MM.1S (cell line): ENCODE results near the gene HNRNPH1.
A peak's percentile ranks its signal among the peaks of the same experiment; 100 is the strongest.
"Not testable (repeated sequence)": the region's sequence is repeated elsewhere in the genome, so short reads cannot be mapped to it uniquely, and the experiment has no call there.

Experiments
- DNase-seq: peaks from one replicate; pipeline ENCODE4 v3.0.0-alpha.2; 2015
- H2AFZ ChIP-seq: fragments of 300-600 bp; sonication (generic); 2 replicates; pipeline ENCODE4 v1.6.0; 2016; ENCODE audit warnings: antibody characterized with exemption, low read length
- H3F3A ChIP-seq: fragments of 300-600 bp; sonication (generic); 2 replicates; pipeline ENCODE4 v1.6.1; 2016; ENCODE audit warnings: mild to moderate bottlenecking, antibody characterized with exemption, low read length, moderate library complexity, mixed read lengths; ENCODE audit not compliant: insufficient read depth
- H3K27ac ChIP-seq: fragments of 300-600 bp; sonication (generic); 2 replicates; pipeline ENCODE4 v1.5.1; 2016; ENCODE audit warnings: mild to moderate bottlenecking, low read length
- H3K27me3 ChIP-seq: fragments of 300-600 bp; sonication (generic); replicated peaks from 2 replicates; pipeline ENCODE4 v1.6.0; 2016; ENCODE audit warnings: low read length; ENCODE audit not compliant: insufficient read depth
- H3K36me3 ChIP-seq: fragments of 300-600 bp; sonication (generic); replicated peaks from 2 replicates; pipeline ENCODE4 v1.6.1; 2016; ENCODE audit warnings: mild to moderate bottlenecking, low read length, mixed read lengths; ENCODE audit not compliant: insufficient read depth
- H3K4me1 ChIP-seq: fragments of 300-600 bp; sonication (generic); 2 replicates; pipeline ENCODE4 v1.6.1; 2016; ENCODE audit warnings: low read length, mixed read lengths
- H3K4me2 ChIP-seq: fragments of 300-600 bp; sonication (generic); 2 replicates; pipeline ENCODE4 v1.6.0; 2016; ENCODE audit warnings: low read depth, low read length
- H3K4me3 ChIP-seq: fragments of 300-600 bp; sonication (generic); 2 replicates; pipeline ENCODE4 v1.5.1; 2016; ENCODE audit warnings: low read length, mixed read lengths
- H3K79me2 ChIP-seq: fragments of 300-600 bp; sonication (generic); 2 replicates; pipeline ENCODE4 v1.6.1; 2016; ENCODE audit warnings: mixed run types, low read length, mixed read lengths
- H3K9ac ChIP-seq: fragments of 300-600 bp; sonication (generic); 2 replicates; pipeline ENCODE4 v1.6.1; 2016; ENCODE audit warnings: low read length, mixed read lengths
- H3K9me2 ChIP-seq: fragments of 300-600 bp; sonication (generic); replicated peaks from 2 replicates; pipeline ENCODE4 v1.6.1; 2016; ENCODE audit warnings: mild to moderate bottlenecking, low read length, mixed read lengths; ENCODE audit not compliant: insufficient read depth
- H3K9me3 ChIP-seq: fragments of 300-600 bp; sonication (generic); replicated peaks from 2 replicates; pipeline ENCODE4 v1.6.1; 2016; ENCODE audit warnings: mild to moderate bottlenecking, low read length, mixed read lengths; ENCODE audit not compliant: insufficient read depth
- H4K20me1 ChIP-seq: fragments of 300-600 bp; sonication (generic); 2 replicates; pipeline ENCODE4 v1.6.1; 2016; ENCODE audit warnings: mild to moderate bottlenecking, low read length, moderate library complexity, mixed read lengths; ENCODE audit not compliant: insufficient read depth
- CTCF ChIP-seq: fragments of 300-600 bp; sonication (generic); IDR thresholded peaks from 2 replicates; pipeline ENCODE4 v1.5.1; 2016; ENCODE audit warnings: antibody characterized with exemption, low read length, mixed read lengths
- EZH2 ChIP-seq: fragments of 300-600 bp; sonication (generic); optimal IDR thresholded peaks from 2 replicates; pipeline ENCODE3; 2017; ENCODE audit warnings: low read depth, mild to moderate bottlenecking, antibody characterized with exemption, low read length, mixed read lengths
- EZH2phosphoT487 ChIP-seq: fragments of 300-600 bp; sonication (generic); IDR thresholded peaks from 2 replicates; pipeline ENCODE4 v1.6.1; 2018; ENCODE audit warnings: antibody characterized with exemption, low read length

The HNRNPH1 gene

GRCh38 chr5:179623003-179623905 lies at the start of gene HNRNPH1:
Gene HNRNPH1, minus strand, starts transcription at chr5:179623671. Its CDS starts 538 bp downstream, at chr5:179623133.
- no peaks in the 10 kb centered on the region for H3K9me3 ChIP-seq
- peaks cover 59% of the 10 kb centered on the region for H3K79me2 ChIP-seq
- peaks cover 47% of the 10 kb centered on the region for H3F3A ChIP-seq
- no peak for TF ChIP-seq CTCF
- TF ChIP-seq EZH2, result no peak
- no peak for TF ChIP-seq EZH2phosphoT487
- H3K27ac ChIP-seq, result peak within 1 kb of the TSS; percentile 95
- peak within 1 kb of the TSS; percentile 93 for H2AFZ ChIP-seq
- no peaks in the 10 kb centered on the region for H3K27me3 ChIP-seq
- peaks cover 39% of the 10 kb centered on the region for H3K36me3 ChIP-seq
- H3K4me1 ChIP-seq, result peaks cover 33% of the 10 kb centered on the region
- H3K4me2 ChIP-seq, result peak within 1 kb of the TSS; percentile 92
- no peaks in the 10 kb centered on the region for H3K9me2 ChIP-seq
- H3K4me3 ChIP-seq, result peak within 1 kb of the TSS; percentile 79
- H4K20me1 ChIP-seq, result peaks cover 44% of the 10 kb centered on the region
- DNase-seq, result peak; percentile 99
- peak within 1 kb of the TSS; percentile 94 for H3K9ac ChIP-seq

GRCh38 chr5:179668391-179668790 lies 44.9 kb upstream of the HNRNPH1 start:
- Histone ChIP-seq H3K27me3 (no peaks in the 10 kb centered on the region), H3F3A (no peaks in the 10 kb centered on the region), H3K4me1 (no peaks in the 10 kb centered on the region), H3K4me2 (no peak overlapping the region), H3K79me2 (no peaks in the 10 kb centered on the region), H3K36me3 (no peaks in the 10 kb centered on the region), H3K9me2 (no peaks in the 10 kb centered on the region), H3K9me3 (no peaks in the 10 kb centered on the region), H4K20me1 (no peaks in the 10 kb centered on the region), H3K9ac (no peak overlapping the region), H3K27ac (no peak overlapping the region), H2AFZ (no peak overlapping the region), H3K4me3 (no peak overlapping the region)
- DNase-seq, result peak; percentile 56
- TF ChIP-seq CTCF (peak; percentile 100), EZH2 (no peak)

- not testable (repeated sequence) for H3K4me3 ChIP-seq, H3K4me2 ChIP-seq, H4K20me1 ChIP-seq, H3K27ac ChIP-seq, H2AFZ ChIP-seq, H3K9me3 ChIP-seq, H3K9me2 ChIP-seq, H3K9ac ChIP-seq, H3K36me3 ChIP-seq, H3K27me3 ChIP-seq, H3K79me2 ChIP-seq, H3K4me1 ChIP-seq, H3F3A ChIP-seq, DNase-seq
Measured at GRCh38 chr5:179661647-179662046, 38.2 kb upstream of the HNRNPH1 start.

GRCh38 chr5:179658179-179658856 lies 34.8 kb upstream of the HNRNPH1 start:
- H4K20me1 ChIP-seq, H3K9me2 ChIP-seq, H3K79me2 ChIP-seq, H3K27me3 ChIP-seq, H3K4me1 ChIP-seq, H3K27ac ChIP-seq, H3K36me3 ChIP-seq, H3K9me3 ChIP-seq, H3F3A ChIP-seq: not testable (repeated sequence)
- Histone ChIP-seq H3K4me3 (peak overlapping the region; percentile 59), H3K4me2 (peak overlapping the region; percentile 79; the same call in 1 of the 2 replicates), H3K9ac (peak overlapping the region; percentile 45; the same call in 1 of the 2 replicates), H2AFZ (peak overlapping the region; percentile 59)
- DNase-seq, result peak; percentile 10

GRCh38 chr5:179657302-179658178 lies 34.1 kb upstream of the HNRNPH1 start:
- H3K27me3 ChIP-seq, DNase-seq, H3K79me2 ChIP-seq, H3K9ac ChIP-seq, H3K9me2 ChIP-seq, H2AFZ ChIP-seq, H4K20me1 ChIP-seq, H3K4me3 ChIP-seq, H3F3A ChIP-seq, H3K36me3 ChIP-seq, H3K4me1 ChIP-seq, H3K9me3 ChIP-seq, H3K27ac ChIP-seq, H3K4me2 ChIP-seq: not testable (repeated sequence)
